ENCODE measurements around the gene KLF9.

The KLF9 gene

DNA sequence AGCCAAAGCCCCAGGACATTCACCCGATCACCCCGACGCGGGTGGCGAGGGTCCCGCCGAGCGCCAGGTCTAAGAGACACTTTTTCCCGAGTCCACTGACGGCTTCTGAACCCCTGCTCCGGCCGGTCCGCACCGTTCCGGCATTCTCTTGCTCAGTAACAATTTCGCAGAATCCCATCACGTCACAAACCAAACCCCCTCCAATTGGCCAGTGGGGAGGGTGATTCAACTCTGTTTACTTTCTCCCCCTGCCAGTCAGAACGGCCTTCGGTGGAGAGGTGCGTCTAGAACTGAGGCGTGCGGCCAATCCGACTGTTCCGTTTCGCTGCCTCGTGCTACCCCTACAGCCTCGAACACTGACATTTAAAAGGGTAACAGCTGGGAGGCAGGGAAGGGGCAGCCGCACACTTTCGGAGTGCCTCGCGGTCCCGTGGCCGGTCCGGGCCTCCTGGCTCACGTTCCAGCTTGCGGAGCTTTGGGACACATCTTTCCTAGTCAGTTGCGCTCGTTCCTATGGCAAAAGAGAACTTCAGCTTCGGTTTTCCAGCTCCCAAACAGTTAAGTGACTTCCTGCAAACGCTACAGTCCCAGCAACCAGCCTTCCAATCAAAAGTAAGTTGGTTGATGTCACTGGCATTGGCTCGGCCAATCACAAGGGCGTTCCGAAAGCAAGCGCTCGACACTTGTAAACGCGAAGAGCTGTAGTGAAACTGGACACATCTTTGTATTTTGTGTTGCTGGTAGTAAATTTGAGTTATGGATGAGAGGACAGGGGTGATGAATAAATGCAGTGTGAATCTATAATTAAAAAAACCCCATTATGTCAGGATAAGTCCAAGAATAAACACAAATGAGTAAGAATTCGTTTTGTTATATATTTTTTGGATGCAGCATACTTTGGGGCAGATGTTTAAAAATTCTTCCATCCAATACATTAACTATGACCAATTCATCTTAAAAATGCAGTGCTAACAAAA, at the start of gene KLF9:
Gene KLF9, minus strand, starts transcription at position 859 of the 977 bp plus-strand sequence. CDS start 1,294 bp downstream, outside the sequence.
- peak; percentile 85 for DNase-seq

DNA sequence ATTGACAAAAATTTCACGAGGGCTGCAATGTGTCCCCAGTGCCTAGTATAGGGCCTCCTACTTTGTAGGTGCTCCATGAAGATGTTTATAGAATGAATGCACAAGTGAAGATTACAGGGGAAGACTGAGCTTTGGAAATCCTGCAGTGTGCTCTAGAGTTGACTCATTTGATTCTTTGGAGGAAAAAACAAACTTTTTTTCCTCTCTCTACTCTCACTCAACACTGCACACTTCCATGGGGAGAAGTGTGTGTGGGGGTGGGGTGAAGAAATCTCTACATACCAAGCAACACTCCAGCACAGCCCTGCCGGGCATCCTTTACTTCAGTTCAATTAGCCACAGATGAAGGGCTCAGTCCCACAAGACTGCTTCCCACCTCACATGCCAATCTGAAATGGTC, 49.4 kb upstream of the KLF9 start:
- DNase-seq, result no peak

GRCh38 chr9:70462300-70462699, 47.8 kb upstream of the KLF9 start:
- no peak for DNase-seq

DNA sequence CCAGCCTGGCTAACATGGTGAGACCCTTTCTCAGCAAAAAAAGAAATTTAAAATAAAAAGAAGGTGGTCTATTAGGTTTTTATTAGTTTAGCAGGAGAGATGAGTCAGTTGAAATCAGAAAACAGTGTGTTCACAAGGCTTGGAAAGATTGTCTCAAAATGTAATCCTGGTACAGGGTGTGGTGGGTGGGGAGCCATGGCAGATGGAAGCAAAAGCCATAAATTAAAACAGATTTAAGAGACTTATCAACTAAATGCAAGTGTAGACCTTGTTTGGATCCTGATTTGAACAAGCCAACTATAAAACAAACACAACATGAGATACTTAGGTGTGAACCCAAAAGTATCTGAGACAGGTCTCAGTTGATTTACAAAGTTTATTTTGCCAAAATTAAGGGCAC, 42.8 kb upstream of the KLF9 start:
- DNase-seq, result no peak

DNA sequence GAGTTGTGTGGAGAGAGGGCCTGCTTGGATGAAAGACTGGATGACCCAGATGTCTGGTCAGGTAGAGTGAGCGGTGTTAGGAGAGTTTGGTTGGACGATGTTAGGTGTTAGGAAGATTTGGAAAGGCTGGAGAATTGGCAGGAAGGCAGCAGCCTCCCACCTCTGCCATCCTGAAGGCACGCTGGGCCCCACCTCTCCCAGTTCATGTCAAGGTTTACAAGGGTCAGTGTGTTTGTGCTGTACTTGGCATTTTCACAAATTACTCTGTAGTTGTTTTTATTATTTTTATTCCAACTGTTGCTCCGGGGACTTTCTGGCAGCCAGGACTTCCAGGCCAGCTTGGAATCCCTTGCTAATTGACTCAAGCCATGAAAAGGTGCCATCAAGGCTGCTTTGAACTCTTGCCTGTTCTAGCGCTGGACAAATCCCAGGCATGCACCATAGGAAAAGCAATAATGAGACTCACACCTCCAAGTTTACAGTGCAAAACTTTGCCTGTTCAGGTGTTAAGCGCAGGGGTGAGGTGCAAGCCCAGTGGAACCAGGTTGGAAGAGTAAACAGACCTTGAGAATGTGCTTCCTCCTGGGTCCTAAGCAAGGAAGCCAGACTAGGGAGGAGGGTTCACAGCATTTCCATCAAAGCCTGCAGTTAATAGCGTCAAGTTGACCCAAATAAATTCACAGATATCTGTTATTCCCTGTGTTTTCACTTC, 41.7 kb upstream of the KLF9 start:
- no peak for DNase-seq

DNA sequence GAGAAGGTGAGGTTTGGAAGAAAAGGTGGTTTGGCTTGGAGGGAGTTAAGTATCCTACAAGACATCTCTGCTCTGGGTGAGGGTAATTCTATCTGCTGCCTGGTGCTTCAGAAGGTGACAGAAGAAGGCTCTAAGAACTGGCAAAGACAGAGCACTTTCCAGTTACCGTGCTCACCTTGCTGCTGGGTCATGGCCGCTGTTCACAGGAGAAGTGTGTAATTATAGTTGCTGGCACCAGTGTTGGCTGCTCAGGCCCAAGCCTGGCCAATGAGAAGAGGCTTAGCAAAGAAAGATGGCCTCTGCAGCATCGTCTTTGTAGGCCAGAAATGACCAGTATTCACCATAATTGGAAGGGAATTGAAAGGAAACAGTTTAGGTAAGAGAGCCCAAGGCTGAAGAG, 37.9 kb upstream of the KLF9 start:
- DNase-seq, result no peak

- no peak for DNase-seq
These were observed 37.3 kb upstream of the KLF9 start for GRCh38 chr9:70451765-70452164.

DNA sequence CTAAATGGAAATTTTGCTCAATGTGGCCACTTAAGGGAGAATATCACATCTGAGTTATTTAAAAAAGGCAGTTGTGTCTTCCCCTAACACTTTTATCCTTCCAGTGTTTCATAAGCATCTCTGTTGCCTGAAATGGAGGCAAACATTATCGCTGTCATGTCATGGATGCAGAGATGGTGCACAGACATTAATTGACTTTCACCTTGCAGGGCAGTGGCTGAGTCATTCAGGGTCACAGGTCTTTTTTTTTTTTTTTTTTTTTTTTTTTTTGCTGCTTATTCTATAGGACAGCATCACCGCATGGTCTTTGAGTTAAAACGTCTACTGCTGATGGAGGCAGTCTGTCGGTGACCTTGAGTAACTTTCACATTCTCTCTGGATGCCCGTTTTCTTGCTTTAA, 36.3 kb upstream of the KLF9 start:
- no peak for DNase-seq

DNA sequence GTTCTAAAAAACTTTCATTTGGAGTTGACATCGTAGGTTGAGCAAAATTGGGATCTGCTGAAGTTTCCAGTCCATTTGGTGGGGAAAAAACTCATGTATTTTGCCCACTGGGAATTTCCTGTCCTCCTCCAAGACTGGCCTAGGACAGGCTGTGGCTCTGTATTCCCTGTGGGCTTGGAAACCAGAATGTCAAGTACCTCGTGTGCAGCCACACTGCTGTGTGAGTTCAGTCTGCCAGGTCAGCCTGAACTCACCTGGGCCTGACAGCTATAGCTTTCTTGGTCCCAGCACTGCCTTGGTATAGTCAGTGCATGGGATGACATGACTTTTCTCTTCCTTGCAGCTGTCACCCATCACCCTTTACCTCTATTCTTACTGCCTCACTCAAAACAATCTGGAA, 35.0 kb upstream of the KLF9 start:
- no peak for DNase-seq

GRCh38 chr9:70448919-70449318, 34.5 kb upstream of the KLF9 start:
- no peak for DNase-seq

DNA sequence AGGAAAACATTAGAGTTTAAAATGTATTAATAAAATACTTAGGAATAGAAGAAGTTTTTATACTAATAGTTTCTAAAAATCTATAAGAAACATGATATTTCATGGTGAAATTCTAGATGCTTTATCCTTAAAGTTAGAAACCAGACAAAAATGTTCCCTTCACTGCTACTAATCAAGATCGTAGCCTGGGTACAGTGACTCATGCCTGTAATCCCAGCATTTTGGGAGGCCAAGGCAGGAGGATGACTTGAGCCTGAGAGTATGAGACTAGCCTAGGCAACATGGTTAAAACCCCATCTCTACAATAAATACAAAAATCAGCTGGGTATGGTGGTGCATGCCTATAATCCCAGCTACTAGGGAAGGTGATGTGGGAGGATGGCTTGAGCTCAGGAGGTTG, 30.4 kb upstream of the KLF9 start:
- DNase-seq, result no peak

- no peak for DNase-seq
These were observed 27.9 kb upstream of the KLF9 start for GRCh38 chr9:70442328-70442848.

GRCh38 chr9:70441622-70442021, 27.2 kb upstream of the KLF9 start:
- DNase-seq, result no peak

GRCh38 chr9:70439991-70440706, 25.7 kb upstream of the KLF9 start:
- no peak for DNase-seq

DNA sequence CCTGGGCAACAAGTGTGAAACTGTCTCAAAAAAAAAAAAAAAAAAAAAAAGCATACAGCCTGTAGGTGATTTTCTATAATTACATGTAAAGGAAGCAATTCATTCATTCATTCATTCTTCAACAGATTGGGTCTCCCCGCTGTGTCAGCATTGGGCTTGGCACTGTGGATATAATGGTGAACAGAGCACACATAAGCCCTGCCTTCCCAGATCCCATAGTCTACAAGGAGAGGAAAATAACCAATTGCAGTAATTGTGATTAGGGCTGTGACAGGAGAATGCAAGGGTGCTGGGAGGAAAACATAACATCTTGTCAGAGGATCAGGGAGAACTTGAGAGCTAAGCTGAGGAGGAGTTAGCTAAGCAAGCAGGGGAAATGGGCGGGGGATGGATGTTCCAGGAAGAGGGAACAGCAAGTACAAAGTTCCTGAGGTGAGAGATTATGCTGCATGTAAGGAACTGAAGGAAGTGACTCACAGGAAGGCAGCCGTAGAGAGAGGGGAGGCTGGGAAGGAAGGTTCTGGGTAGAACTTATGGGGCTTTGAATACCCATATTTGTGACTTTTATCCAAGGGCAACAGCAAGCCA, 24.0 kb upstream of the KLF9 start:
- DNase-seq, result no peak

DNA sequence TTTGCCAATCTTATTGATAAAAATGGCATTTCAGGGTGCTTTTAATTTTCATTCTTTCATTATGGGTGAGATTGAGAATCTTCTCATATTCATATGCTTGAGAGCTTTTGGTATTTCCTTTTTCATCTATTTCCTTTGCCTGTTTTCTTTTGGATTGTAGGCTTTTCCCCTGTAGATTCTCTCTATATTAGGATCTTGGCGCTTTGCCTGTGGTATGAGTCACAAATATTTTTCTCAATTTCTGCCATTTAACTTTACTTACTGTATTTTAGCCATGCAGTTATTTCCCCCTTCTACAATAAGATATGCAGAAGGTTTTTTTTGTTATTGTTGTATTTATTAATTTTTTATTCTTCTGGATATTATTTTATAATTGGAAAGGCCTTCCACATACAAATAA, 21.5 kb upstream of the KLF9 start:
- no peak for DNase-seq

- no peak for DNase-seq
These were observed 15.4 kb upstream of the KLF9 start for GRCh38 chr9:70429899-70430298.

DNA sequence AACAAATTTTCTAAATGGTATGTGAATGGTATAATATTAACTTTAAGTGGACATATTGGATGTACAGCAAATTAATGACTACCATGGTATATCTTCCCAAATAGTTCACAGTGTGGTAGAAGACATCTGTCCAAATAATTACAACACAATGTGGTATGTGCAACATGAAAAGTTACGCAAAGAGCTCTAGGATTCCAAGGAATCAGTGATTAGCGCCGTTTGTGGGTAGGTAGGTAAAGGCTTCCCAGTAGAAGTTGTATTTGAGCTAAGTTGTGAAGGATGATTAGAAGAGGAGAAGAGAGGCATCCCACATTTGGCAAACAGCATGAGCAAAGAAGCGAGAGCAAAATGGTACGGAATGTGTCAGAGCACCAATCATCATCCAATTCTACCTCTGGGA, 14.3 kb upstream of the KLF9 start:
- no peak for DNase-seq

DNA sequence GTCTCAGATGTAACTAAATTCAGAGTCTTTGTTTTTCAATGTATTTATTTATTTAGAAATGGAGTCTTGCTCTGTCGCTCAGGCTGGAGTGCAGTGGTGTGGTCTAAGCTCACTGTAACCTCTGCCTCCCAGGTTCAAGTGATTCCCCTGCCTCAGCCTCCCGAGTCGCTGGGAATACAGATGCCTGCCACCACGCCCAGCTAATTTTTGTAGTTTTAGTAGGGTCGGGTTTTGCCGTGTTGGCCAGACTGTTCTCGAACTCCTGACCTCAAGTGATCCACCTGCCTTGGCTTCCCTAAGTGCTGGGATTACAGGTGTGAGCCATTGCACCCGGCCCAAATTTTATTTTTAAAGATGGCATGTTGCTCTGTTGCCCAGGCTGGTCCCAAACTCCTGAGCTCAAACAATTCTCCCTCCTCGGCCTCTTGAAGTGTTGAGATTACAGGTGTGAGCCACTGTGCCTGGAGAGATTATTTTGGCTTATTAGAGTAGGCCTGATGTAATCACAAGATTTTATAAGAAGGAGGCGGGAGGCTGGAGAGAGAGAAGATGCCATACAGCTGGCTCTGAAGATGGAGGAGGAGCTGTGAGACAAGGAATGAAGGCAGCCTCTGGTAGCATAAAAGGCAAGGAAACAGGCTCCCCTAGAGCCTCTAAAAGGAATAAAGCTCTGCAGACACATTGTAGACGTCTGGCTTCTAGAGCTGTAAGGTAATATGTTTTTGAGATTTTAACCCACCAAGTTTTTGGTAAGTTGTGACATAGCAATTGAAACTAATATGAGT, 12.9 kb upstream of the KLF9 start:
- no peak for DNase-seq

DNA sequence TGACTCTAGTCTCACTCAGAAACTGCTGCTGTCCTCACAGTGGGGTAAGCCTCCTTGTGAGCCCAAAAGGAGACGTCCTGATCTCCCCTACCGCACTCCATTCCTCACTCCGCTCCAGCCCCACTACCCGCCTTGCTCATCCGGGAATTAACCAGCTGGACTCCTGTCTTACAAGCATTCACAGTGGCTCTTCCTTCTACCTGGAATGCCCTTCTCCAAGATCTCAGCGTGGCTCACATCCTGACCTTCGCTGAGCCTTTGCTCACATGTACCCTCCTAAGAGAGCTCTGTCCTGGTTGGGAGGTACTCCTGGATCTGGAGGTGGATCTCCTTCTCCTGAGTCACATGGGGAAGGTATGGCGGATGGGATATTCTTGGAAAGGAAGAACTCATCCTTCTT, 10.7 kb upstream of the KLF9 start:
- no peak for DNase-seq

DNA sequence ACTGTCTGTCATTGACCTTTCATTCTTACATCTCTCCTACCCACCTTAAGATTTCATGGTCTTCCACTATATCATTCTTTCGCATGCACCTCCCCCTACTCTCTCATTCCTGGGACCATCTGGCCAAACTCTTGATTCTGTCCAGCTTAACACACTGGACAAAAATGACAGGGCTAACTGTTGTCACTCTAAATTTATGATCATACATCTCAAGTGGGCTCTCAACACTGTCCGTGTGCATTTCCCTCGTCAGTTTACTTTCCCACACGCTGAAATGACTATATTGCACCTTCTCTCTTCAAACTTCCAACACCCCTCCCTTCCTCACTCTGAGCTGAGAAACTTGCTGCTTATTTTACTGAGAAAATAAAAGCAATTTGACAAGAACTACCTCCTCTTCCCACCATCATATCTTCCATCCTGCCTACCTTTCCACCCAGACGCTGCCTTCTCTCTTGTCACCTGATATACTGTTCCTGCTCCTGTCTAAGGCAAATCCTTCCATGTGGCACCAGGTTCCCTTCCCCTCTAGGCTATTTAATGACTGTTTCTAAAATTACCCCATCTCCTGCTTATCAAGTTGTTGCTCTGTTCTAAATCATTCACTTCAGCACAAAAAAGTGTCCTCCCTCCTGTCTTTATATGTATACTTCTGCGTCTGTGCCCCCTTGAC, 8.1 kb upstream of the KLF9 start:
- no peak for DNase-seq

Measured in NCI-H774 (cell line).